Measurements from ENCODE around the gene C2CD3.

The C2CD3 gene

DNA sequence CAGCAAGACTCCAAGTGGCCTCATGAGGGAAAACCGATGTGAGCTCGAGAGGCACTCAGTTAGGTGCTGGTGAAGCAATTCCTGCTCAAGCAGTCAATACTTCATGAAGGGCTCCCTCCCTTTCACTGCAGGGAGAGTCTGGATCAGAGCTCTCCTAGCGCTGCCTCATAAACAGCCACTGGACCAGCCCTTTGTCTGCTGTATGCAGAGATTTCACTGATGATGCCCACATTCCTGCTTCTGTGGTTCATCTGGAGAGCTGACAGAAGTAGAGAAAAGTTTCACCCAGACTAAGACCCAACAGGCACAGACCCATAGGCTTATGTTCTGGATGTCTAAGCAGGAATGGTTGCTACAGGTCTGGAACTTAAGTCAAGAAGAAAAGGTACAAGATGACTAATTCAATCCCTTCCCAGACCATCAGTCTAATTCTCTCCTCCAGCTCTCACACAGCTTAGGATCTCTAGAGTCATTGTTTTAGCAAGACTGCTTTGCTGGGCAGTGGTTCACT, 192.2 kb downstream of the C2CD3 start:
- no peak for DNase-seq

DNA sequence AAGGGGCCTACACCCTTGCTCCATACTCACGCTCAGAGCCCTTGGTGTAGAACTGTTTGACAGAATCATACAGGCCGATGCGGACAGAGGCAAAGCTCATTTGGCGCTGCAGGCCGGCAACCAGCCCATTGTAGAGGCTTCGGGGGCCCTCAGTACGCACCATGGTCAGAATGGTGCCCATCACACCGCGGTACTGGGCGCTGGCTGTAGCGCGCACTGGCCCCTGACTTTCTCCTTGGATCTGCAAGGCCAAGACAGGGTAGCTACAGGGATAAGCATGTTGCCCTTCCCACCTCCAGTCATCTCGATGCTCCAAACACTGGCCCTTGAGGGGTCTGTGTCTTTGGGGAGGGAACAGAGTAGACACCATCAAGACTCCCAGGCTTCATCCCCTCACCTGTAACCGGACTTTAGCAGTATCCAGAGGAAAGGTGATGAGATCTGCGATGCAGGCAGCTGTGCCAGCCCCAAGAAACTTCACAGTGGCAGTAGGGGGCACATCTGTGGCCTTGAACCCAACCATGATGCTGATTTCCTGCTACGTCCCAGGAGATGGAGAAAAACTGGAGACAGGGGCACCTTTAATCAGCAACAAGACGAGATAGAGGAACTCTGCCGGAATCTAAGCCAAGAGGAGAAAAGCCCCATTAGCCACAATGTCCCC, 192.8 kb downstream of the C2CD3 start:
- no peak for DNase-seq

DNA sequence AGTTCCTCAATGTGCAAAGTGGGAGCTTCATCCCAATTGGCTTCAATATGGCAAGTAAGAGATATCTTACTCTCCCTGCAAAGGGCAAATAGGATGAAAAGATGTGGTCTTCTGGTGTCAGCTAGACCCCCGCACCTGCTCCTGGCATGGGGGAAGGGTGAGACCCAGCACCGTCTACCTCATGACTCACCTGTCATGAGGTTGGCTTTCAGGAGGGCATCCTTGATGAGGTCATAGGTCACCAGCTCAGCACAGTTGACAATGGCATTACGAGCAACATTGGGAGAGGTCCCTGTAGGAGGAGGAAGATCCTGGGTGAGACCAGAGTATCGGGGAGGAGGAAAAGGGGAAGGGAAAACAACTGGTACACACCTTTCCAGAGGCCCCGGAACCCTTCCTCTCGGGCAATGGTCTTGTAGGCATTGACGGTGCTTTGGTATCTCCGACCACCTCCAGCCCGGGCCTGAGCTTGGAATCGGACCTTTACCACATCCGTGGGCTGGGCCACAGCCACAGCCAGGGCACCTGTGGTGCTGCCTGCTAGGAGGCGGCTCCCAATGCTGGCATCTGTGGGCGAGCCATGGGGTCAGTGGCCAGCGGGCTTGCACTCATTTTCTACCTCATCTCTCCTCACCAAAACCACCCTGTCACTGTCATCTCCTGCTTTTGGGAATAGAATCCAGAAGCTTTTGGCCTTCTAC, 194.2 kb downstream of the C2CD3 start:
- DNase-seq: no peak

DNA sequence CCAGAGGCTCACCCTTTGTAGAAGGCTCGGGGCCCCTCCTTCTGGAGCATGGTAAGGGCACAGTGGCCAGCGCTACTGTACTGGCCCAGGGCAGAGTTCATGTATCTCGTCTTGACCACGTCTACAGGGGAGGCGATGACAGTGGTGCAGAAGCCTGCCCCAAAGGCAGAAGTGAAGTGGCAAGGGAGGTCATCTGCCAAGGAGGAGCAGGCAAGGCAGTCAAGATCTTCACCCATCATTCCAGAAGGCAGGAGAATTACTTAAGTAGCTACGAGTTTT, 195.4 kb downstream of the C2CD3 start:
- DNase-seq: no peak

DNA sequence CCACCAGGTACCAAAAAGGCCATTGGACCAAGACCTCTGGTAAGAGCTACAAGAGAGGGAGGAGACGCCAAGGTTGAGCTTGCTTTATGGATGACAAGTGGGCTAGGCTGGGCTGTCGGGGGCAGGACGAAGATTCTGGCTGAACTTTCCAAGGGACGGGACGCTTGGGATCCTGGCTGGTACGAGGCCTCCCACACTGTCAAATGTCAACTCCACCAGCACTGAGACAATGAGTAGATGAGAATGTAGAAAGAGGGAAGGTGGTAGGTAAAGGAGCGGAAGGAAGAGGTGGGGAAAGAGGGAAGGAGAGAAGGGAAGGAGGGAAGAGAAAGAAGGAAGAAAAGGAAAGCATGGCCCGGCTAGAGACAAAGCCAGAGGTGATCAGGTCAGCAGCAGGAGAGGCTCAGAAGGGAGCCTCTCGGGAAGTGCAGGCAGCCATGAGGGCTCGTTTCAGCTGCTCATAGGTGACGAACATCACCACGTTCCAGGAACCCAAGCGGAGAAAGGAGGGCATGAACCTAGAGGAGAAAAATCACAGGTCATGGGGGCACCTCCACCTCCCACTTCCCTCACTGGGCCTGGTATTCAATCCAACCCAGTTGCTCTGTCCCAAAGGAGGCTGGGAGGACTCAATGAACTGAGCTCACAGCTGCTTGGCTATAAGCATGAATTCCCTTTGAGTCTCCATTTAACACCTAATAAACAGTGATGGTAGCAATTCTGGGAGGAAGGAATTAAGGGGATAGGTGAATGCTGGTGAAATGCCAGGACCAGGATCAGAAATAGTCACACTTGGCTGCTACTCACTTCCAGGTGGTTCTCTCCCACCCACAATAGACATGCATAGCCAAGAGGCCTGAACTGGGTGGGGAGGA, 196.0 kb downstream of the C2CD3 start:
- no peak for DNase-seq

DNA sequence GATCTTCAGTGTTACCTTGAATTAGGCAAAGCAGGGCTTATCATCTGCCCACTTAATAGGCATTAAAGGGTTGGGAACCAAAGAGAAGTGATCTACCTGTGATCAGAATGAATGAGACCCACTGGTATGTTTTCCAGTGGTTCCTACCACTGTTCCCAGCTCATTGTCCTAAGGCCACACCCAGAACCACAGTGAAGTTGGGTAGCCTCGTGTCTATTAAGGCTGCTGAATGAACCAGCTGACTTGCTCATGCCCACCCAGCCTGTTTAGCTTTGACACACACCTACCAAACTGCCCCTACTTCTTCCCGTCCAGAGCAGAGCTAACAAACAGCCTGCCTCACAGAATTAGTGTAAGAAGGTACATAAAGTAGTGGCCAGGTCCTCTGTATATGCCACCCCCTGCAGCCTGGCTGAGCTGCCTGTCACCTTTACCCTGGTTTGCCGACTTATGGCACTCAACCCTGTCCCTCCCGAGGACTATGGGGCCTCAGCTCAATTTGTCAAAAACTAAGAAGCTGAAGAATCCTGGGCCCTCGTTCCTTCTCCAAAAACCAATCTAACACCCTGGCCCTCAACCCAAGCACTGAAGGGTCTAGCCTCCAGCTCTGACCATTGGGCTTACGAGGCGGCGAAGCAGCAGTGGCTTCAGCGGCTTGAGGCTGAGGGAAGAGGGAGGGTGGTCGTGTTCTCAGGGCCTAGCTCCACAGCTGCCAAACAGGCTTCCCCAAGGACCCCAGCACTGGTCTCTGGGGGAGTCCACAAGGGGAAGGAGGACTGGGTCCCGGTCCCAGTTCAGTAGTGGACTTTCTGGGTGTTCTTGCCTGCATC, 198.0 kb downstream of the C2CD3 start:
- no peak for DNase-seq

DNA sequence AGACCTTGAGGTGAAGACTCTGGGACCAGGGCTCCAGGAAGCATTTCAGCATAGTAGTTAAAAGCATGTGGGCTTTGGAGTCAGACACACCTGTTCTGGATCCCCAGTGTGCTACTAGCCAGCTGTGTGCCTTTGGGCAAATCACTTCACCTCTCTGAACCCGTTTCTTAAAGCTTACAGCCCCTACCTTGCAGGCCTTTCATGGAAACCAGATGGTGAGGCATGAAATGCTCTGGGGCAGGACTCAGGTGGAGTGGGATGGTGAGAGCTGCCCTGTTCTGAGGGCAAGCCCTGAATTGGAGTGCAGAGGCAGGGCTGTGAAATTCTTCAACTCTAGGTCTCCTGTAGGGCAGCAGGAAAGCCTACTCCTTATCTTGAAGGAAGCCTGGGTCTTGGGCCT, 198.6 kb downstream of the C2CD3 start:
- no peak for DNase-seq

DNA sequence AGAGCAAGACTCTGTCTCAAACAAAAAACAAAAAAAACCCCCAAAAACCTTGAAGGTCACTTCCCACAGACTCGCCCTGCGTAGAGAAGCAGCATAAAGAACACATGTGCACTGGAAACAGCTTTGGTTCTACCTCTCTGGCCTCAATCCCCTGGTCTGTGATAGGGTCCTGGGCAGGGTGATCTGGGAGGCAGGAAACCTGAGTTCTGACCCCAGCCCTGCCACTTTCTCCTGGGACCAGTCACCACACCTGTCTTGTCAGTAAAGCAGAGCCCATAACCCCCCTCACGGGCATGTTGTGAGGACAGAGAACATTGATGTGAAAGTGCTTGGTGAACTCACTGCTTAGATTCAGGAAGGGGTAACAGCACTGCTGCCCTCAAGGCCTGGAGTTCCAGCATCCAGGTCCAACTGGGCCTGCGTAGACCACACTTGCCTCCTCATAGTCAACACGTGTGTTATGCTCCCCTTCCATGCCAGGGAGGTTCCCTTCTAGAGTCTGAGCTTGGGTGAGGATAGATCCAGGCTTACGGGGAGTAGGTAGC, 199.6 kb downstream of the C2CD3 start:
- no peak for DNase-seq

DNA sequence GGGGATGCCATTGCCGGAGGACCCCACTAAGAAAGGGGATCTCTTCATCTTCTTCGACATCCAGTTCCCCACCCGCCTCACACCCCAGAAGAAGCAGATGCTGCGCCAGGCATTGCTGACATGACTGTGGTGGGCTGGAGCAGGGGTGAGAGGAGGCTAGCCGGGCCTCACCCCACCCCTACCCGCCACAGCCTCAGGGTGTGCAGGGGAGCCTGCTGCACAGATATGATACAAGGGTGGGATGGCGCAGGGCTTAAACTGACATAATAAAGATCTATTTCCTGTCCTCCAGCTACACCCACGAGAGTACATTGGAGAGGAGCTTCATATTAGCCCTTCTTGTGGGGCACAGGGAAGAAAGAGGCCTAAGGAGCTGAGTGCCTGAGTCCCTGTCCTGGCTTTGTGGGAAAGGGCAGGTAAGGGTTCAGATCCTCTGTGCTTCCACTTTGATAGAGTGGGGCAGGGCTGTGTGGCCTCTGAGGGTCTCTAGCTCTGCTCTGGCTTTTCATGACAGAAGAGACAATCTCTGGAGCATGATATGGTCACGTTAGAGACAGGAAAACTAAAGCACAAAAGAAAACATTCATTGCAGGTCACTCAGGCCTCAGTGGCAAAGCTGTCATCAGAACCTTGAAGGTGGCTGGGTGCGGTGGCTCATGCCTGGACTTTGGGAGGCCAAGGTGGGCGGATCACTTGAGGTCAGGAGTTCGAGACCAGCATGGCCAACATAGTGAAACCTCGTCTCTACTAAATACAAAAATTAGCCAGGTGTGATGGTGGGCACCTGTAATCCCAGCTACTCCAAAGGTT, 200.6 kb downstream of the C2CD3 start:
- no peak for DNase-seq

DNA sequence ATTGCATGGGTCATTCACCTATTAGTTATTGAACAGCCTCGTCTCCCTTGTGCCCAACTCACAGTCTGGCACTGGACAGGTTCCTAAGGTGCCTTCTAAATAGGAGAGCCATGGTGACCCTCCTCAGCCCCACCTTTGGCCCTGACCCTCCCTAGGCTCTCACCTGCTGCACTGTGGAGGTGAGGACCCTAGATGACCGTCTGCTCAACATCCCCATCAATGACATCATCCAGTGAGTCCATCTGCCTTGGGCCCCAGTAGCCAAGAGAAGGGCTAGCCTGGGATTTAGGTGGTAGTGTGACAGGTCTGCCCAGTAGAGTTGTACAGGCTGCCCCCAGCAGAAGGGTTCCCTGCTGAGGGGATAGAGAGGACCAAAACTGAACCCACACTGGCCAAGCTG, 201.7 kb downstream of the C2CD3 start:
- DNase-seq: no peak

DNA sequence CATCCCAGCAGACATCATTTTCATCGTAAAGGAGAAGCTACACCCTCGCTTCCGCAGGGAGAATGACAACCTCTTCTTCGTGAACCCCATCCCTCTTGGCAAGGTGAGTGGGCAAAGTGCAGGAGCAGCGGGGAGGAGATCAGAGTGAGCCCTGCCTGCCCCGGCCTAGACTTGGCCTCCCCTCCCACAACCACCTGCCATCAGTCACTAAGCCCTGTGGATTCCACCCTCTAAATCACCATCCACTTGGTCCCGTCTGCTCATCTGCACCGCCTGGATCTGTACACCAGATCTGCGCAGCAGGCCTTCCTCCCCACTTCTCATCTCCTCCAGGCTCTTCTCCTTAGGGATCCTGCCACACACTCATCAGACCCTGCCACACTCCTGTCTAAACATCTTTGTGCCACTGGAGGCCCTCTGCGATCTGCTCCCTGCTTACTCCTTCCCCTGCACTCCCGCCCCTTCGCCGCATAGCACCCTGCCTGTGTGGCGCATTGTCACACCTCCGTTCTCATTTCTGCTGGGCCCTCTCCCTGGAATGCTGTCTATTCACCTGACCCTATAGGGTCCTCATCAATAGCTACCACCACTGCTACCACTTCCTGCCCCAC, 202.3 kb downstream of the C2CD3 start:
- no peak for DNase-seq

DNA sequence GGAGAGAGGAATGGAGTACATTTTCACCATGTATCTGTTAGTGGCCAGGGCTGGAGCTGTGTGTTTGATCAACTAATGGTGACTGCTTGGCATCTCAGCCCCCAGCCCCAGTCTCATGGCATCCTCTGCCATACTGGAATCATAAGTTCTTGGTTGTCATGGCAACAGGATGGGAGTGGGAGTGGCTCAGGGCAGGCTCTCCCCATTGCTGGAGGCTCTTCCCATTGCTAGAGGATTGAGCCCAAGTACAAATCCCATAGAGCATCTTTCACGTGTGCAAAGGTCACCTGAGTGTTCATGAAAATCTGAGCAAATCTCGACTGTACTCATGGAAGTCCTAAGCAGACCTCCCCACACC, 205.1 kb downstream of the C2CD3 start:
- no peak for DNase-seq

DNA sequence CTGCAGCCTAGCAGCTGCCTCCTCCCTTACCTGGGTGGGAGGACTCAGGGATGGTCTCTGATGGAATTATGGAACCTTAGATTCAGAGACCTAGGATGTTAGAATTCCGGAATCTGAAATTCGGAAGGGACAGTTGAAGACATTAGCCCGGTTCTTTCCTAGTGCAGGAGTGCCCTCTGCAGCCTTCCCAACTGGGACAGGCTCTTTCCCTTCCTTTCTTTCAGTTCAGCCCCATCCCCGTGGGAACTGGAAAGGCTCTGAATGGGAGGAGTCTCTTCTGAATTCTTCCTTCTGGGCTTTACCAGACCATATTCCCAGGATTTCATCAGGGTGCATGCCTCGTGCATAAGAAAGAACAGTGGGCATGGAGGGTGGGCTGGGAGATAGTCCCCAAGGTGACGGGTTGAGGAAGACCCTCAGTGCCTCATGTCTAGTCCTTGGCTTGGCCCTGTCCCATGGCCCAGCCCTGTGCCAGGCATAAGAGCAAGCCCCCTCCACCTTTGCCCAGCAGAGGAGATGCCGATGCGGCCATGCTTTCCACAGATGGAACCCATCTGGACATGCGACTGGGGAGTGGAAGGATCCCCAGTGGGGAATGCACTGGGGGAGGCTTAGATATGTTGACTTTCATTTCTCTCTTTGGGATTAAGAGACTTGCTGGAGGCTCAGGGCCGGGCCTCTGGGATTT, 205.6 kb downstream of the C2CD3 start:
- DNase-seq: no peak

DNA sequence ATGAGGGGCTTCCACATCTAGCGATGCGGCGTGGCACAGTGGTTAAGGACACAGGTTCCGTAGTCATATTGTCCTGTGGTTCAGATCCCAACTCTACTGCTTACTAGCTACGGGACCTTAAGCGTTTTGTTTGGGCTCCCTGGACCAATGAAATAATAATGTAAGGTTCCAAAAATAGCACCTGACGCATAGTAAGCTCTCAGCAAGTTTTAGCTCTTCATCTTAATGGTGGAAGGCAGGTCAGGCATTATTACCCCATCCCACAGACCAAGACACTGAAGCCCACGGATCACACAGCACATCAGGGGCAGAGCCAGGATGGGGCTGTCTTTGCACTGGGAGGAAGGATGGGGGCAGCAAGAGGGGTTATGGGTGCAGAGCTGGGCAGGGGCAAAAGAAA, 206.9 kb downstream of the C2CD3 start:
- no peak for DNase-seq
